ENCODE data around the gene TRPM3.
"Not testable (repeated sequence)": the region's sequence is repeated elsewhere in the genome, so short reads cannot be mapped to it uniquely, and the experiment has no call there.

TRPM3 gene

DNA sequence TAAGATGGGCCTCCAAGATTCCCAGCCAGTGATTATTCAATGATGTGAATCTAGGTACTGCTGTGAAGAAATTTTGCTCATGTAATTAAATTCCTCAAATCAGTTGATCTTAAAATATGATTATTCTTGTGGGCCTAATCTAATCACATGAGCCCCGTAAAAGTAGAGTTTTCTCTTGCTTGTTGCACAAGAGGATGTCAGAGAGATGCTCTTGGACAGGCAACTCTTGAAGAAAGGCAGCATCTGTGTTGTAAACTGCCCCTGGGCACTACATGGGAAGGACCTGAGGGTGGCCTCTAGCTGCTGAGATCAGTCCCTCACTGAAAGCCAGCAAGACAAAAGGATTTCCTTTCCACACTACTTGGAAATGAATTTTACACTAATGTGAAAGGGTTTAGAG is 132.9 kb downstream of the TRPM3 start:
- no peak for DNase-seq

DNA sequence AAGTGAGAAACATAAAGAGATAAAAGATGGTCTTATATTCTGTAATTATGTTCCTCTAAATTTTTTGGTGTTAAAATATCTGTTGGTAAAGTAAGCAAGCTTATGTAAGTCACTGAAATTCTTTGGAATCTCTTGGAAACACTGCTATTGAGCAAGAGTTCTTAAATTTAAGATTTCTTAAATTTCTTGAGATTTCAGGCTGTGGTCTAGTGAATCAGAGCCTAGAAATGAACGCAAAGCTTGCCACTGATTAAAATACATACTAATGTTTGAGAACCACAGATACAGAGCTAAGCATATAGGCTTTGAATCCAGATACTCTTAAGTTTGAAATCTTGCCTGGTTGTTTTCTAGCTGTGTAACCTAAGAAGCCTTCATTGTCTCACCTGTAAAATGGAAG is 133.4 kb downstream of the TRPM3 start:
- DNase-seq = no peak

DNA sequence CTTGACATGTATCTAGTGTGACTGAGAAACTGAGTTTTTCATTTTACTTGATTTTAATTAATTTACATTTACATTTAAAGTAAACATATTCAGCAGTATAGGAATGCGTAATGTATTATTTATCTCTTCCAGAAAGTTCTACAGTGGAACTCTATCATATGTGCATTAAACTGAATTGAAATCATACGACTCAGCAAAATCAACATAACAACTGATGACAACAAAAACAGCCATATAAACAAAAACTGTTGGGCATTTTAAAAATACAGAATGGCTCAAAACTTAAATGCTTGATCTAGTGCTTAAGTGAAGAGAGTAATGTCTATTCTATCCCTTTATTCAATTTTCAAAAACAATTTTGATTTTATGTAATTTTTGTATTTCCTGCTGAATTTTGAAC is 134.4 kb downstream of the TRPM3 start:
- DNase-seq = no peak

GRCh38 chr9:70983723-70984295 is 137.6 kb downstream of the TRPM3 start:
- no peak for DNase-seq

GRCh38 chr9:70981312-70981711 is 140.1 kb downstream of the TRPM3 start:
- DNase-seq = no peak

DNA sequence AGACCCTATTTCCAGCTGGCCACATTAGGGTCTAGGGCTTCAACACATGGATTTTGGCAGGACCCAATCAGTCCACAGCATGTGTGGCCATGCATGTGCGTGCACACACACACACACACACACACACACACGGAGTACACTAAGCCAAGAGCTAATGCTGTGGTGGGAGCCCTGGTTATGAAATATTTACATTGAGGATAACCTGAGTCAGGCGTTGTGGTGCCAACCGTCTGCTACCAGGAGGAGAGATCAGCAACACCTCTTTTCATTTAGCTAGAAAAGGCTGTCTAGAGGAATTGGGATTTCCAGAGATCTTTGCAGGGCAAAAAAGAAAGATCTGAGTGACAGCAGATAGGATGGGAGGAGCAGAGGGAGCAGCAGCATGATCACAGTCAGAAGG is 141.5 kb downstream of the TRPM3 start:
- DNase-seq = no peak

DNA sequence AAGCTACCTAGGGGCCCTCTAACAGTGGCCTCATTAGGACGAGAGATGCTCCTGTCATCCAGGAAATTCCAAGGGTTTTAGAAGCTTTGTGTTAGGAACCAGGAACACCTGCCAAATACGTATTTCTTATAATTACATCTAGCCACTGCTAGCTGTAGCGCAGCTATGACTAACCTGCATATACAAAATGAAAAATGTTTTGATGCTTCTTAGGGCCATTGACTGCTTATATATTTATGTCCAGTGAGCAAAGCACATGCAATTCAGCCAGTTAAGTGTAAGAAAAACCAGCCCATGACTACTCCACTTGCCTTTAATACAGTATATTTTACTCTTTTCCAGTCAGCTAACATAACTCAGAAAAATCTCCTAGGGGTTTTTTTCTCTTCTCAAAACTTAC is 143.3 kb downstream of the TRPM3 start:
- no peak for DNase-seq

- DNase-seq = no peak
These were observed 145.6 kb downstream of the TRPM3 start for GRCh38 chr9:70975821-70976220.

GRCh38 chr9:70971723-70972122 is 149.7 kb downstream of the TRPM3 start:
- no peak for DNase-seq

DNA sequence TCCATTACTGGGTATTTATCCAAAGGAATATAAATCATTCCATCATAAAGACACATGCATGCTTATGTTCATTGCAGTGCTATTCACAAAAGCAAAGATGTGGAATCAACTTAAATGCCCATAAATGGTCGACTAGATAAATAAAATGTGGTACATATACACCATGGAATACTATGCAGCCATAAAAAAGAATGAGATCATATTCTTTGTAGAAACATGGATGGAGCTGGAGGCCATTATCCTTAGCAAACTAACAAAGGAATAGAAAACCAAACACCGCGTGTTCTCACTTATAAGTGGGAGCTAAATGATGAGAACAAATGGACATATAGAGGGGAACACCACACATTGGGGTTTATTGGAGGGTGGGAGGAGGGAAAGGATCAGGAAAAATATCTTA is 155.0 kb downstream of the TRPM3 start:
- not testable (repeated sequence) for DNase-seq

DNA sequence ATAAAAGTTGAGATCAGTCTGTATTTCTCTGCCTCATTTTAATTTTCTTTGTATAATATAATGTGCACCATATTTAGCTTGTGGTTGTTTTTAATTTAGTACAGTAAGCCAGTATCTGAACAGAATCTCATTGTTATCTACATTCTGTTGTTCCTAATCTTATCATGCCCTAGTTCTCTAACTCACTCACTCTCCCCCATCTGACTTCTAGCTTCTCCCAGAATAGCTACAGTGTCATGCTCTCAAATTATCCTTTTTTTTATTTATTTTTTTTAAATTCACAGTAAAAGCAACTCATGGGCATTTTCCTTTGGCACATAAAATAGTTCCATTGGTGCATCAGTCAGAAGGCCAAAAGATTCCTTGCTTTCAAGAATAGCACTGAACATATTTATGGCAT is 156.6 kb downstream of the TRPM3 start:
- no peak for DNase-seq

DNA sequence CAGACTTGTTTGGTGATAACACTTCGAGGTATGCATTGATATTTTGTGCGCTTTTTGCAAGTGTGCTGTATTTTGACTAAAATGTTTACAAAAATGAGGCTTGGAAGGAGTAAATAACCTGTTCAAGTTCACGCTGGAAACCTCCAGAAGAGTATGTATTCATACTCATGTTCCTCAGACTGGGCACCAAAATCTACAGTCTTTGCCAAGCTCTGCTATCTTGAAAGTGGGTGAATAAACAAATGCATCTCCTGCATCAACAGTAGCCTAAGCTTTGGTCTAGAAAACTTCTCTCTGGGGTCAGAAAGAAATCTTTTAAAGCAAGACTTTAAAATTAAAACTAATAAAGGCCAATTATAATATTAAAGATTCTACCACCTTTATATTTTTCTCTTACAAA is 157.9 kb downstream of the TRPM3 start:
- DNase-seq = no peak

GRCh38 chr9:70962761-70963440 is 158.5 kb downstream of the TRPM3 start:
- DNase-seq = no peak

DNA sequence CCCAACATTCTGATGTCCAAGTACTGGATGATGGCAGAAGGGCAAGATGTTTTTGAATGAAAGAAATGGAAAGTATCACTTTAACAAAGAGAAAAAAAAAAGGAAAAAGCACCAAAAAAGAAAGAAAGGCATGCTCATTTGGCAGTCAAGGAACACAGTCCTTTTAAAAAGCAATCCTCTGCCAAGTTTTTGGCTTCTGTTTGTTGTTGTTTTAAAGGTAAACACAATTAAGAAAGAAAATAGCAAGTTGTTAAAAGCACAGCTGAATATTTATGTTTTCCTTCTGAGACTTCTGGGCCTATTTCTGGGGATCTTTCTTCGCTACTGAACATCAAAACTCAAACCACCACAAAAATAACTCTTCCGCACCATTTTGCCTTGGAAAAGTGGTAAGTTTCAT is 162.1 kb downstream of the TRPM3 start:
- DNase-seq = no peak

DNA sequence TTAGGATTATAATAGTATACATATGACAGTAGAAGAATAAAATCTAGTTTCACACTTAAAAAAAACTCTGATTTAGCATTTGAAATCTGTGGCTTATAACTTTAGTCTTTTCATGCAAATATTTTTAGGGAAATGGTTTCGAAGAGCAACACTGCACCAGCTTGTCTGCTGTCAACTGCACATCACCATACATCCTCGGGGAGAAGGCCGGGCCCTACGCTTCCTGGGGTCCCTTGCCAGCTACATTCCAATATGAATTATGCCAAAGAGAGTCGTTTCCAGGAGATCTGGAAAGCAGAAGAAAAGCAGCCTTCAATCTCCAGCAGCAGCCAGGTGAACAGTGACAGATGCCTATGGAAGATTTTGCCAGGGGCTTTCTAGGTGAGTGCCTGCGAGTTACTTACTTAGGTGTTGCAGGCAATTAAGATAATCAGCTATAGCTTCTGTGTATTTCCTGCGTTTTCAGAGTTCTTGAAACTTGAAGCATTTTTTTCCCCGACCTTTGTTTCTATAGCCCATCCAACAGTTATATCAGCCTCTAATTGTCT is 166.8 kb downstream of the TRPM3 start:
- no peak for DNase-seq

DNA sequence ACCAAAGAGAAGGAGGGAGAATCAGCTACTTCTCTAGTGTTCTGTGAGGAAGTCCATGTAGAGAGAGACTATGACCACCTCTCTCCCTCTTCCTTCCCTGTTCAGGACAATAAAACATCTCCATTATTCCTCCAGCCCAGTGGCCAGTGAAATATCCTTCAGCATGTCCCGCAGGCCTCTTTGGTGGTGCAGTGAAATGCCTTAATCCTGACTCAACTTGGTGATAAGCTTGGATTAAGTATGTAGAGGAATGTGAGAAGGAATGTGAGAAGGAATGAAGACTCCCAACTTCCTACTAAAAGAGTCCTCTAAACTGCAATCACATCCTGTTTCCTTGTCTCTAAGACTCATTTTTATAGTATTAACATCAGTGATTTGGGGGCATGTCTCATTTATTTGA is 167.3 kb downstream of the TRPM3 start:
- DNase-seq = no peak

DNA sequence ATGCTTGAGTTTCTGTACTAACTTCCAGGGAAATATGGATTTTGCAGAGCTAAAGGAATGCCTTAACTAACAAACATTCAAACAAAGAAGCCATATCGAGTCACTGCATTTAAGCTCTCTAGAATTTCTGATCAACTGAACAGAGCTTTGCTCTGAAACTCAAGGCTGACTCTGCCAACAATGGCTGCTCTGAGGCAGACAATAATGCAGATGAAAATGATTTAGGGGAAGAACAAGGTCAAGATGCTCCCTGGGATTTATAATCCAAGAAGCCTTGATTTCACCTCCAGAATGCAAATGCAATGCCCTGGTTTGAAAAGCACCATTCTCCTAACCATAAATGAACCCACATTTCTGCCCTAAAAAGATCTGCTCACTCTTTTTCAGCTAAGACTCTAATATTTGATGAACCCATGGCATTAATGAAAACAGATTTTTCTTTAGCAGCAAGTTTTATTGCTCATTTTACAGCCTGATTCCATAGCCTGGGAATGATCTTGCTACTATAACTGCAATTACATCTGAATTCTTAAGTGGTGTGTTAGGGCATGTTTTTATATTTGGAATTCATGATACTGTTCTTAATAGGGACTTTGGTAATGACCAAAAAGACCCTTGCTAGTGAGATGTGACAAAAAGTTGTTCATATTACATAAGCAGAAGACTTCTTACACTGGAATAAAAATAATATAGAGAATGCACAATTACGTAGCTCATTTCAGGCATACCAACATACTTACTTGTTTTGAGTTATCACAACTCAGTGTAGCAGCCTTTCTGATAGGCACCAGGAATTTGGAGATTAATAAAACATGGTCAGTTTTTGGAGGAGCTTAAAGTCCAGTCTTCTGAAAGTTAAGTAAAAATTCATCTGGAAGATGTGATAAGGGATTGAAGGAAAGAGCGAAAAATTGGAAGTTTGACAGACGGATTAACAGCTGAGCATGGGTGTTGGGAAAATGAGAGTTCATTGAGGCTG is 169.4 kb downstream of the TRPM3 start:
- no peak for DNase-seq

DNA sequence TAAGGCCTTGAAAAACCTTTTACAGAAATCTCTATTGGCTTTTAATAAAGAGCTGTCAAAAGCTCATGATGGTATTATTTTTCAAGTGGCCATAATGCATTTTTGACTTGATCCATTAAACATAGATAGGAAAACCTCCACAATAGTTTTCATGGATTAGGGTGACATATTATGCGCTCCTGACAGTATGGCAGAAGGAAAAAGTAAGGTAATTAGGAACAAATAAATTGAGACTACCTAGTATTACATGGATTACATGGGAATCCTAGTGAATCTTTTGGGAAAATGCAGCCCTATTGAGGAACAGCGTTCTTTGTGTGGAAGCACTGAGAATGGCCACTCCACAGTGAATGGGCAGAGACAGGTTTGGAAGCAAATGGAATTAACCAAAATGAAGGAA is 171.2 kb downstream of the TRPM3 start:
- no peak for DNase-seq

DNA sequence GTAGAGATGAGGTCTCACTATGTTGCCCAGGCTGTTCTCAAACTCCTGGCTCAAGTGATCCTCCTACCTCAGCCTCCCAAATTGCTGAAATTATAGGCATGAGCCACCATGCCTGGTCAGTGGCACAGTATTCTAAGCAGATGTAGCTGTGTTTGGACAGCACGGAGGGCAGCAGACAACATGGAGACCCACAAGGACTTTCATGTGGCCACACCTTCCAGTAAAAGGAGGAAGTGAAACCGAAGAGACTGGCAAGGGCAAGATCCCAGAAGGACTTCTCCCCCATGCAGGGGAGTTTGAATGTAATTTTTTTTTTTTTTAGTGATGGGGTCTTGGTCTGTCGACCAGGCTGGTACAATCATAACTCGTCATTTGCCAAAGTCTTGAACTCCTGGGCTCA is 172.2 kb downstream of the TRPM3 start:
- no peak for DNase-seq

GRCh38 chr9:70948744-70949143 is 172.7 kb downstream of the TRPM3 start:
- DNase-seq = no peak

GRCh38 chr9:70947511-70947910 is 173.9 kb downstream of the TRPM3 start:
- DNase-seq = no peak

DNA sequence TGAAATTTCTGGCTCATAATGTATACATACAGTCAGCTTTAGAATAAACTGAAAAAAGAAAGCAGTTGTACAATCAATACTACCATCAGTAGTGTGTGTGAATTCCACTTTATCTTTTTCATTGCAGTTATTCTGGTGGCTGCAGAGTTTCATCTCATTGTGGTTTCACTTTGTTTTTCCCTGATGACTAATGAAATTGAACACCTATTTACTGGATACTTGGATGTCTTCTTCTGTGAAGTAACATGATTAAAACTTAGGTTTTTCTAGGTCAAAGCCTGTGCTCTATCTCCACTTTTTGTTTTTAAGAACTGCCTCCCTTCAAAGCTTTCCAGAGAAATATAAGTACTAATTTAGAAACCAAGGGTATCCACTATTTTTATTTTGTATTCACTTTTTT is 174.3 kb downstream of the TRPM3 start:
- DNase-seq = no peak

DNA sequence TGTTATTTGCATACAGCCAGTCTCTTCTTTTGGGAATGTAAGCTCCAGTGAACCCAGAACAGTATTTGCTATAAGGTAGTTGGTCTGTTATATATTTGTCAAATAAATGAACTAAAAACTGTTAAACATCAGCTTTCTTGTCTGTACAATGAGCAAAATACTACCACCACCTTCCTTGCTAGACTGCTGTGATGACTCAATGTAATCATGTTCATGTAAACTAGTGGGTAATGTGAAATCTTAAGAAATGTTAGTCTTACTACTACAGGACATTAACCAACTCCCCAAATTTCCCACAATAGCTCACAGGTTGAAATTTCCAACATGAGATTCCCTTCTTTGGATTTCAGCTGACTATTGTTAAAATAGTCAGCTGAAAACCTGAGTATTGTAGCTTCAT is 176.1 kb downstream of the TRPM3 start:
- no peak for DNase-seq

GRCh38 chr9:70941191-70941590 is 180.2 kb downstream of the TRPM3 start:
- DNase-seq = no peak

Measured in NCI-H1092 treated with DMSO at 0.1 percent for 48 hours (cell line).